Motor neuron (in vitro differentiated cells): ENCODE results near the gene CA12. TPM values are rescaled to one million over a fixed set of nuclear protein-coding genes. Genes with fewer than 3 reads are reported as not detected.
"Not testable (repeated sequence)": the region's sequence is repeated elsewhere in the genome, so short reads cannot be mapped to it uniquely, and the experiment has no call there.

Experiments
- ATAC-seq, 8 experiments: fragments of 200-7000 bp; cut with Tn5 transposase; replicated peaks in 6 of 8; 2 replicates each; pipeline ENCODE4 v1.8.0; 2021; ENCODE audit warnings: mild to moderate bottlenecking in 8 of 8, moderate library complexity in 8 of 8
- H3K27ac ChIP-seq, 2 donors: fragments of 250-450 bp; sonication (Bioruptor Pico); 2 replicates each; pipeline ENCODE4 v1.9.0; 2021; ENCODE audit warnings: antibody characterized with exemption in 2 of 2, mild to moderate bottlenecking in 2 of 2, moderate library complexity in 1 of 2
- H3K4me1 ChIP-seq, 2 donors: fragments of 250-450 bp; sonication (Bioruptor Pico); replicated peaks in 1 of 2; 2 replicates each; pipeline ENCODE4 v1.6.1; 2021; ENCODE audit warnings: antibody characterized with exemption in 2 of 2, mild to moderate bottlenecking in 2 of 2, moderate library complexity in 1 of 2
- H3K4me3 ChIP-seq, 5 donors: fragments of 250-450 bp; sonication (Bioruptor Pico); 2 replicates each; pipeline ENCODE4 v1.9.0; 2021; ENCODE audit warnings: antibody characterized with exemption in 5 of 5, mild to moderate bottlenecking in 5 of 5, moderate library complexity in 4 of 5
- WGBS, 10 experiments: fragments of 450-650 bp; shearing (Covaris generic); methylation state at CpG; one replicate each; pipeline ENCODE4 v1.0.0; 2022; 5-methylcytosine and 5-hydroxymethylcytosine counted together
- in situ Hi-C, 9 experiments: fragments of 400-800 bp; cut with MboI; loops; one replicate each; pipeline ENCODE4 v1.15.0; 2021; ENCODE audit warnings: low sequenced_read_pairs in 9 of 9, low pct_unique_long_range_greater_than_20kb in 2 of 9; ENCODE audit not compliant: unreplicated experiment in 9 of 9
- total RNA-seq, 8 experiments: library from RNA; unstranded; fragments of 300-600 nt; gene quantifications; 2 replicates each; pipeline versions ENCODE4 v1.2.3 to v1.2.4, GENCODE V29; 2022

Gene CA12
- total RNA-seq, 8 experiments from 2014 or later = 0.13 to 40.3 (median 2.8) TPM

GRCh38 chr15:63334821-63335220 lies 46.8 kb downstream of the CA12 start:
- in situ Hi-C loops = no loop called here
- ATAC-seq = no peak
- H3K4me1 ChIP-seq = peaks cover 0 to 5% of the 10 kb centered on the region in 2 donors
- H3K4me3 ChIP-seq = no peak overlapping the region
- WGBS, 10 experiments = 14 to 80% (median 71%) methylated on average over 1 to 2 of the region's 2 CpGs; no CpG with 5 or more reads in 3 of the 10 experiments
- no peak overlapping the region for H3K27ac ChIP-seq

- peak in 6 of 8 experiments; percentile 51 to 99 (median 79) for ATAC-seq
- WGBS, 10 experiments = 0 to 80% (median 59%) methylated on average over 1 to 6 of the region's 9 CpGs; no CpG with 5 or more reads in 3 of the 10 experiments
- in situ Hi-C loops = no loop called here
- H3K4me1 ChIP-seq = peaks cover 0 to 5% of the 10 kb centered on the region in 2 donors
- H3K27ac ChIP-seq = no peak overlapping the region
- H3K4me3 ChIP-seq = no peak overlapping the region
Observed at GRCh38 chr15:63332367-63333124, 49.1 kb downstream of the CA12 start.

GRCh38 chr15:63331456-63331855 lies 50.2 kb downstream of the CA12 start:
- in situ Hi-C loops = no loop called here
- H3K27ac ChIP-seq = no peak overlapping the region
- ATAC-seq = no peak
- H3K4me3 ChIP-seq = no peak overlapping the region
- H3K4me1 ChIP-seq = peaks cover 0 to 5% of the 10 kb centered on the region in 2 donors
- WGBS, 10 experiments = 76 to 100% (median 90%) methylated on average over 1 to 8 of the region's 12 CpGs; no CpG with 5 or more reads in 2 of the 10 experiments

- in situ Hi-C loops = no loop called here
- H3K27ac ChIP-seq = no peak overlapping the region
- ATAC-seq = no peak
- peaks cover 0 to 5% of the 10 kb centered on the region in 2 donors for H3K4me1 ChIP-seq
- H3K4me3 ChIP-seq = no peak overlapping the region
- 67 to 100% (median 95%) methylated on average over 1 to 8 of the region's 10 CpGs; no CpG with 5 or more reads in 3 of the 10 experiments for WGBS, 10 experiments
Observed at GRCh38 chr15:63330926-63331325, 50.7 kb downstream of the CA12 start.

- WGBS, 10 experiments = 60 to 100% (median 89%) methylated on average over 1 to 5 of the region's 5 CpGs; no CpG with 5 or more reads in 4 of the 10 experiments
- no peak for ATAC-seq
- in situ Hi-C loops = no loop called here
Observed at GRCh38 chr15:63329567-63330350, 51.9 kb downstream of the CA12 start.

GRCh38 chr15:63327648-63328421 lies 53.8 kb downstream of the CA12 start:
- no peak for ATAC-seq
- Histone ChIP-seq H3K4me1 (peaks cover 19 to 30% of the 10 kb centered on the region in 2 donors), H3K27ac (no peak overlapping the region), H3K4me3 (no peak overlapping the region)
- in situ Hi-C loops = no loop called here
- whole genome bisulfite sequencing, 10 experiments = 50 to 100% (median 94%) methylated on average over 2 to 6 of the region's 12 CpGs; no CpG with 5 or more reads in 2 of the 10 experiments

More at GRCh38 chr15:63329567-63330350, 51.9 kb downstream of the CA12 start:
- Histone ChIP-seq H3K4me3 (no peak overlapping the region), H3K4me1 (peaks cover 2 to 11% of the 10 kb centered on the region in 2 donors), H3K27ac (no peak overlapping the region)

- Histone ChIP-seq H3K4me3 (no peak overlapping the region), H3K27ac (no peak overlapping the region), H3K4me1 (peaks cover 20 to 31% of the 10 kb centered on the region in 2 donors)
- no peak for ATAC-seq
- in situ Hi-C loops = no loop called here
- 68 to 100% (median 90%) methylated on average over 1 to 7 of the region's 7 CpGs; no CpG with 5 or more reads in 2 of the 10 experiments for WGBS, 10 experiments
Observed at GRCh38 chr15:63324770-63325169, 56.9 kb downstream of the CA12 start.

GRCh38 chr15:63323798-63324563 lies 57.7 kb downstream of the CA12 start:
- in situ Hi-C loops = no loop called here
- peak in 5 of 8 experiments; percentile 82 to 90 (median 83) for ATAC-seq
- Histone ChIP-seq H3K4me1 (peaks cover 20 to 31% of the 10 kb centered on the region in 2 donors), H3K4me3 (no peak overlapping the region), H3K27ac (peak overlapping the region in 1 of 2 donors; percentile 43)
- WGBS, 10 experiments = 0 to 94% (median 38%) methylated on average over 2 to 8 of the region's 9 CpGs; no CpG with 5 or more reads in 1 of the 10 experiments

GRCh38 chr15:63322541-63322940 lies 59.1 kb downstream of the CA12 start:
- peaks cover 20 to 31% of the 10 kb centered on the region in 2 donors for H3K4me1 ChIP-seq
- in situ Hi-C loops = no loop called here
- no peak overlapping the region for H3K27ac ChIP-seq
- H3K4me3 ChIP-seq = no peak overlapping the region
- 10 to 100% (median 78%) methylated on average over 1 to 2 of the region's 4 CpGs; no CpG with 5 or more reads in 4 of the 10 experiments for WGBS, 10 experiments
- ATAC-seq = peak in 3 of 8 experiments; percentile 20 to 66 (median 61)

GRCh38 chr15:63321462-63321861 lies 60.2 kb downstream of the CA12 start:
- Histone ChIP-seq H3K27ac (no peak overlapping the region), H3K4me1 (peaks cover 20 to 31% of the 10 kb centered on the region in 2 donors), H3K4me3 (no peak overlapping the region)
- no peak for ATAC-seq
- WGBS, 10 experiments = 80 to 100% (median 91%) methylated on average over 1 to 7 of the region's 29 CpGs; no CpG with 5 or more reads in 4 of the 10 experiments
- in situ Hi-C loops = no loop called here

- H3K4me3 ChIP-seq, in situ Hi-C loops, H3K27ac ChIP-seq, ATAC-seq: not testable (repeated sequence)
- peaks cover 20 to 31% of the 10 kb centered on the region in 2 donors for H3K4me1 ChIP-seq
- 93 to 100% (median 98%) methylated on average over 1 to 3 of the region's 11 CpGs; no CpG with 5 or more reads in 6 of the 10 experiments for WGBS, 10 experiments
Observed at GRCh38 chr15:63320981-63321380, 60.7 kb downstream of the CA12 start.

GRCh38 chr15:63320446-63320845 lies 61.2 kb downstream of the CA12 start:
- in situ Hi-C loops, H3K4me3 ChIP-seq, ATAC-seq, H3K27ac ChIP-seq: not testable (repeated sequence)
- H3K4me1 ChIP-seq = peaks cover 20 to 28% of the 10 kb centered on the region in 2 donors
- WGBS, 10 experiments = 80 to 100% (median 93%) methylated on average over 1 to 4 of the region's 10 CpGs; no CpG with 5 or more reads in 6 of the 10 experiments
